BLaER1 treated with 17β-estradiol and CSF1 and Interleukin-3, amounts not matched to agents 10 nM and 100 nM (cell line): ENCODE results near the gene NT5DC2.
A peak's percentile ranks its signal among the peaks of the same experiment; 100 is the strongest.

Experiments used
- H3K27ac ChIP-seq, 11 experiments: shearing (Covaris generic); formaldehyde crosslinking; 2 replicates each; pipeline ENCODE4 v1.8.1; 2022
- H3K27me3 ChIP-seq, 11 experiments: shearing (Covaris generic); formaldehyde crosslinking; 2 replicates each; pipeline ENCODE4 v1.8.1; 2022
- H3K36me3 ChIP-seq, 11 experiments: shearing (Covaris generic); formaldehyde crosslinking; 2 replicates each; pipeline ENCODE4 v1.8.1; 2022
- H3K4me1 ChIP-seq, 10 experiments: shearing (Covaris generic); formaldehyde crosslinking; 2 replicates each; pipeline ENCODE4 v1.8.1; 2022
- H3K4me2 ChIP-seq, 11 experiments: shearing (Covaris generic); formaldehyde crosslinking; 2 replicates each; pipeline ENCODE4 v1.8.1; 2022
- H3K4me3 ChIP-seq, 10 experiments: shearing (Covaris generic); formaldehyde crosslinking; 2 replicates each; pipeline ENCODE4 v1.8.1; 2022
- H3K9ac ChIP-seq, 11 experiments: shearing (Covaris generic); formaldehyde crosslinking; 2 replicates each; pipeline ENCODE4 v1.8.1; 2022
- H3K9me3 ChIP-seq, 11 experiments: shearing (Covaris generic); formaldehyde crosslinking; replicated peaks in 1 of 11; 2 replicates each; pipeline ENCODE4 v1.8.1; 2022
- H4K20me1 ChIP-seq, 11 experiments: shearing (Covaris generic); formaldehyde crosslinking; 2 replicates each; pipeline ENCODE4 v1.8.1; 2022
- Cebpa-rat ChIP-seq, 11 experiments: shearing (Covaris generic); IDR thresholded peaks; 2 replicates each; pipeline ENCODE4 v1.8.1; 2022

NT5DC2 gene

DNA sequence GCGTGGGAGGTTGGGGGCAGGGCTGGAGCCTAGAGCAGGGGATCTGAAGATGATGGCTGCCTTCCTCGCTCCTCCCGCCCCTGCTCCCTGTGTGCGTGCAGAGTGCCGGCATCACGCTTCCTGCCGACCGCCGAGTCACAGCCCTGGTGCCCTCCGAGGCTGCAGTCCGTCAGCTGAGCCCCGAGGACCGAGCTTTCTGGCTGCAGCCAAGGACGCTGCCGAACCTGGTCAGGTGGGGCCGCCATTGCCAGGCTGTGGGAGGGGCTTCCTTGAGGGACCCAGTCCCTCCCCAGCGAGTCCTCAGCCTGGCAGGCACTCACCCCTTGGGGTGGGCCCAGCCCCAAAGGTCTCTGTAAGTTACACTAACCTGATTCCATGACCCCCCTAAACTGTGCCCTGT lies 20.9 kb downstream of the NT5DC2 start:
- H3K4me3 ChIP-seq = no peak overlapping the region
- peaks cover 0 to 69% (median 0%) of the 10 kb centered on the region in 10 experiments; a peak in 5 of 20 replicates for H3K4me1 ChIP-seq
- peak overlapping the region in 2 of 11 experiments; percentile 28 to 48; a peak in 2 of 22 replicates for H3K9ac ChIP-seq
- H3K4me2 ChIP-seq = no peak overlapping the region; a peak in 1 of 22 replicates
- TF ChIP-seq Cebpa-rat (IDR thresholded peaks at IDR 0.05) = no peak
- H3K27me3 ChIP-seq = no peaks in the 10 kb centered on the region
- peaks cover 0 to 100% (median 87%) of the 10 kb centered on the region in 11 experiments; a peak in 13 of 22 replicates for H3K36me3 ChIP-seq
- no peaks in the 10 kb centered on the region for H3K9me3 ChIP-seq
- no peak overlapping the region for H3K27ac ChIP-seq
- peaks cover 0 to 100% (median 73%) of the 10 kb centered on the region in 11 experiments; a peak in 11 of 22 replicates for H4K20me1 ChIP-seq

DNA sequence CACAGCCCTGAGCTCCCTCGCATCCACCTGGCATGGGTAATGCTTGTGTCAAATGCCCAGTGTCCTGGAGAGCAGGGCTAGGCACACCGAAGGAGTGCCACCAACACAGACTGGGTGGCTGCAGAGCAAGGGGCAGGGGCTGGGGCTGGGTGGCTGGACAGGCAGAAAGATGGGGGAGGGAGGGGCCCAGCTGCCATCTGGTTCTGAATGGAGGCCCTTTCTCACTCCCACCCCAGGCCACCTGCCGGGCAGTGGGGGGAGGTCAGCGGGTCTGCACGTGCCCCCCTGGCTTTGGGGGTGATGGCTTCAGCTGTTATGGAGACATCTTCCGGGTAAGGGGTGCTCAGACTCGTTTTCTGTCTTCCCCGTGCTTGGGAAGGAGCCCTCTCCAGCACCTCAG lies 21.6 kb downstream of the NT5DC2 start:
- Histone ChIP-seq H3K27me3 (no peaks in the 10 kb centered on the region), H4K20me1 (peaks cover 0 to 100% (median 67%) of the 10 kb centered on the region in 11 experiments; a peak in 11 of 22 replicates), H3K9ac (peak overlapping the region in 2 of 11 experiments; percentile 28 to 36; a peak in 2 of 22 replicates), H3K36me3 (peaks cover 0 to 100% (median 87%) of the 10 kb centered on the region in 11 experiments; a peak in 13 of 22 replicates), H3K4me3 (no peak overlapping the region), H3K4me1 (peaks cover 0 to 75% (median 0%) of the 10 kb centered on the region in 10 experiments; a peak in 5 of 20 replicates), H3K27ac (no peak overlapping the region), H3K4me2 (0 out of 22 replicates have a peak overlapping the region, but pooled peaks of 1 of the 11 experiments have one; percentile 4), H3K9me3 (no peaks in the 10 kb centered on the region)
- no peak for TF ChIP-seq Cebpa-rat (IDR thresholded peaks at IDR 0.05)

DNA sequence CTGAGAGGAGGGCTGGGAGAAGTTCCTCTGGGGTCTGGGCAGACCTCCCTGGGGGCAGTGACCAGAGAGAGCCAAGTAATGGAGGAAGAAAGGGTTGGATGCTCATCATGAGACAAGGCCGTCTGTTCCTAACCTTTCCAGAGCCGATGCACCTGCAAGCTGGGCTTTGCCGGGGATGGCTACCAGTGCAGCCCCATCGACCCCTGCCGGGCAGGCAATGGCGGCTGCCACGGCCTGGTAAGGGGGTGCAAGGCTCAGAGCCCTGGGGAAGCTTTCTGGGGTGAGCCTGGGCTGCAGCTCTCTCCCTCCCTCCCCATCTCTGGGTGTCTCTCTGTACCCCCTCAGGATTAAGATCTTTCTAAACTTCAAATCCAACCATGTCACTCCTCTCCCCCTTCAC lies 22.1 kb downstream of the NT5DC2 start:
- Histone ChIP-seq H3K9ac (peak overlapping the region in 2 of 11 experiments; percentile 28 to 61; a peak in 2 of 22 replicates), H3K27ac (peak overlapping the region in 1 of 11 experiments; percentile 15; a peak in 1 of 22 replicates), H3K4me2 (0 out of 22 replicates have a peak overlapping the region, but pooled peaks of 1 of the 11 experiments have one; percentile 4), H3K9me3 (no peaks in the 10 kb centered on the region), H3K36me3 (peaks cover 0 to 100% (median 93%) of the 10 kb centered on the region in 11 experiments; a peak in 14 of 22 replicates), H4K20me1 (peaks cover 0 to 100% (median 65%) of the 10 kb centered on the region in 11 experiments; a peak in 11 of 22 replicates), H3K27me3 (no peaks in the 10 kb centered on the region), H3K4me1 (peaks cover 0 to 81% (median 0%) of the 10 kb centered on the region in 10 experiments; a peak in 5 of 20 replicates), H3K4me3 (no peak overlapping the region)
- TF ChIP-seq Cebpa-rat (IDR thresholded peaks at IDR 0.05) = no peak

DNA sequence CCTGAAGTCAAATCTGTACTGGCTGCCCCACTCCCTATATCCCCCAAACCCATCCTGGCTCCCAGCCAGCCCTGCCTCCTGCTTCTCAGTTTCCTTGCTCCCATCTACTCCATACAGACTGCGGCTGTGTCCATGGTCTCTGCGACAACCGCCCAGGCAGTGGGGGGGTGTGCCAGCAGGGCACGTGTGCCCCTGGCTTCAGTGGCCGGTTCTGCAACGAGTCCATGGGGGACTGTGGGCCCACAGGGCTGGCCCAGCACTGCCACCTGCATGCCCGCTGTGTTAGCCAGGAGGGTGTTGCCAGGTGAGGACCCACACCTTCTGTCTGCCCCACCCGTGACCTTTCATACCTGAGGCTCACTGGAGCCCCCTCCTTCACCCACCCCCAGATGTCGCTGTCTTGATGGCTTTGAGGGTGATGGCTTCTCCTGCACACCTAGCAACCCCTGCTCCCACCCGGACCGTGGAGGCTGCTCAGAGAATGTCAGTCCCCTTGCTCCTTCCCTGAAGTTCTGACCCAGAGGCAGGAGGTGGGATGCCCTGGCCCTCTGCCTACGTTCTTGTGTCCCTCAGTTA lies 23.8 kb downstream of the NT5DC2 start:
- Histone ChIP-seq H3K4me1 (peaks cover 0 to 95% (median 3%) of the 10 kb centered on the region in 10 experiments; a peak in 6 of 20 replicates), H3K9me3 (no peaks in the 10 kb centered on the region), H4K20me1 (peaks cover 0 to 100% (median 54%) of the 10 kb centered on the region in 11 experiments; a peak in 11 of 22 replicates), H3K27ac (peak overlapping the region in 1 of 11 experiments; percentile 10; a peak in 2 of 22 replicates), H3K36me3 (peaks cover 0 to 100% (median 96%) of the 10 kb centered on the region in 11 experiments; a peak in 14 of 22 replicates), H3K9ac (peak overlapping the region in 3 of 11 experiments; percentile 5 to 61 (median 28); a peak in 3 of 22 replicates), H3K4me3 (no peak overlapping the region), H3K27me3 (no peaks in the 10 kb centered on the region), H3K4me2 (peak overlapping the region in 1 of 11 experiments; percentile 48; a peak in 2 of 22 replicates)
- TF ChIP-seq Cebpa-rat (IDR thresholded peaks at IDR 0.05) = no peak

DNA sequence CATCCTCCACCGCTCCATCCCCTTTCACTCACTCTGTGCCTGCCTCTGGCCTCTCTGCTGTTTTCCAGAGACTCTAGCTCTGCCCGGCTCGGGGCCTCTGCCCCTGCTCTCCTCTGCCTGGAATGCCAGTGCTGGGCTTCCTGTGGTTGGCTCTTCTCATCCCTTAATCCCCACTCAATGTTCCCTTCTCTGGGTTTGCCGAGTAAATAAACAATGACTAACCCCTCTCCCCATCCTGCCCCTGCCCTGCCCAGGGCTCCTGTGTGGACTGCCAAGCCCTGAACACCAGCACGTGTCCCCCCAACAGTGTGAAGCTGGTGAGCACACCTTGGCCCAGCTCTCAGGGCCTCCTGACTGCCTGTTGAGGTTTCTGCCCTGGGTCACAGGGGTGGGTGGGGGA lies 26.3 kb downstream of the NT5DC2 start:
- peaks cover 10 to 97% (median 22%) of the 10 kb centered on the region in 10 experiments for H3K4me1 ChIP-seq
- no peak overlapping the region for H3K4me3 ChIP-seq
- H4K20me1 ChIP-seq = peaks cover 0 to 100% (median 31%) of the 10 kb centered on the region in 11 experiments; a peak in 11 of 22 replicates
- peak overlapping the region in 1 of 11 experiments; percentile 1; a peak in 1 of 22 replicates for H3K27ac ChIP-seq
- H3K9ac ChIP-seq = peak overlapping the region in 2 of 11 experiments; percentile 21 to 53; a peak in 1 of 22 replicates
- H3K27me3 ChIP-seq = no peaks in the 10 kb centered on the region
- TF ChIP-seq Cebpa-rat (IDR thresholded peaks at IDR 0.05) = no peak
- no peak overlapping the region for H3K4me2 ChIP-seq
- H3K9me3 ChIP-seq = no peaks in the 10 kb centered on the region
- peaks cover 0 to 100% (median 96%) of the 10 kb centered on the region in 11 experiments; a peak in 14 of 22 replicates for H3K36me3 ChIP-seq

DNA sequence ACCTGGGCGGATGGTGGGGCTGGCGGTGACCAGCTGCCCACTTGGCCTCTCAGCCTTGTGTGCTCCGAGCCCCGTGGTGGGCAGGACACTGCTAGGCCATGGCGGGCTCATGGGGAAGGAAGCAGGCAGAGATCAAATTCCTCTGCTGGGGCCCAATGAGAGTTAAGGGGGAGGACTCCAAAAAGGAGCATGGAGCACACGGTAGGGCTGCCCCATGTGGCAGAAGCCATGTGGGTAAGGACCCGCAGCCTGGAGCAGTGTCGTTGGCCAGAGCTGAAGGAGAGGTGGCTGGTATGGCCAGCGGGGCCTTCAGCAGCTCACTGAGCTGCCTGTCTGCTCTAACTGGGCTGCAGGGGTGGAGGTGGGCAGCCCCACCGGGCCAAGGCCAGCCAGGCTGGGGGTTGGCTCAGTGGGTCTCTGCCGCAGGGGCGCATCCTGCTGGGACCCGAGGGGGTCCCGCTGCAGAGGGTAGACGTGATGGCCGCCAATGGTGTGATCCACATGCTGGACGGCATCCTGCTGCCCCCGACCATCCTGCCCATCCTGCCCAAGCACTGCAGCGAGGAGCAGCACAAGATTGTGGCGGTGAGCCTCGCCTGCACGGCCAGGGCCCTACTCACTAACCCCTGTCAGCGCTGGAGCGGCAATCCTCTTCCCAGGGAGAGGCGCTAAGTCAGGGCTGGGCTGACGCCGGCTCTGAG lies 27.2 kb downstream of the NT5DC2 start:
- Histone ChIP-seq H3K9me3 (no peaks in the 10 kb centered on the region), H3K27ac (peak overlapping the region in 1 of 11 experiments; percentile 98; a peak in 1 of 22 replicates), H3K4me3 (no peak overlapping the region)

DNA sequence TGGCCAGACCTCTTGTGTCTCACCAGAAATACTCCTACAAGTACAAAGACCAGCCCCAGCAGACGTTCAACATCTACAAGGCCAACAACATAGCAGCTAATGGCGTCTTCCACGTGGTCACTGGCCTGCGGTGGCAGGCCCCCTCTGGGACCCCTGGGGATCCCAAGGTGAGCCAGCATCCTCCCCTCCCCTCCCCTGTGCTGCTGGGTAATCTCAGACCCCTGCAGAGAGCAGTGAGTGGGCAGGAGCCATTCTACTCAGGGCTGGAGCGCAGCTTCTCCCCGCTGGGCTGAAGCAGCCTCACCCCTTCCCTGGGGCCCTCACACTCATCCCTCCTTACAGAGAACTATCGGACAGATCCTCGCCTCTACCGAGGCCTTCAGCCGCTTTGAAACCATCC lies 28.7 kb downstream of the NT5DC2 start:
- no peak for TF ChIP-seq Cebpa-rat (IDR thresholded peaks at IDR 0.05)
- Histone ChIP-seq H3K36me3 (peaks cover 0 to 100% (median 84%) of the 10 kb centered on the region in 11 experiments; a peak in 14 of 22 replicates), H3K27me3 (no peaks in the 10 kb centered on the region), H3K4me2 (peak overlapping the region in 2 of 11 experiments; percentile 2 to 29; a peak in 1 of 22 replicates), H3K9ac (peak overlapping the region in 2 of 11 experiments; percentile 8 to 28; a peak in 1 of 22 replicates), H4K20me1 (peaks cover 0 to 84% (median 12%) of the 10 kb centered on the region in 11 experiments; a peak in 10 of 22 replicates), H3K4me1 (peaks cover 33 to 98% (median 46%) of the 10 kb centered on the region in 10 experiments), H3K27ac (peak overlapping the region in 6 of 11 experiments; percentile 3 to 98 (median 18); a peak in 6 of 22 replicates), H3K9me3 (no peaks in the 10 kb centered on the region), H3K4me3 (no peak overlapping the region)

More for the DNA sequence above, 27.2 kb downstream of the NT5DC2 start:
- TF ChIP-seq Cebpa-rat (IDR thresholded peaks at IDR 0.05) = no peak
- peaks cover 20 to 98% (median 32%) of the 10 kb centered on the region in 10 experiments for H3K4me1 ChIP-seq
- peaks cover 0 to 98% (median 21%) of the 10 kb centered on the region in 11 experiments; a peak in 11 of 22 replicates for H4K20me1 ChIP-seq
- peaks cover 0 to 100% (median 97%) of the 10 kb centered on the region in 11 experiments; a peak in 14 of 22 replicates for H3K36me3 ChIP-seq
- no peaks in the 10 kb centered on the region for H3K27me3 ChIP-seq
- peak overlapping the region in 2 of 11 experiments; percentile 6; a peak in 2 of 22 replicates for H3K4me2 ChIP-seq
- peak overlapping the region in 3 of 11 experiments; percentile 18 to 53 (median 31); a peak in 3 of 22 replicates for H3K9ac ChIP-seq

DNA sequence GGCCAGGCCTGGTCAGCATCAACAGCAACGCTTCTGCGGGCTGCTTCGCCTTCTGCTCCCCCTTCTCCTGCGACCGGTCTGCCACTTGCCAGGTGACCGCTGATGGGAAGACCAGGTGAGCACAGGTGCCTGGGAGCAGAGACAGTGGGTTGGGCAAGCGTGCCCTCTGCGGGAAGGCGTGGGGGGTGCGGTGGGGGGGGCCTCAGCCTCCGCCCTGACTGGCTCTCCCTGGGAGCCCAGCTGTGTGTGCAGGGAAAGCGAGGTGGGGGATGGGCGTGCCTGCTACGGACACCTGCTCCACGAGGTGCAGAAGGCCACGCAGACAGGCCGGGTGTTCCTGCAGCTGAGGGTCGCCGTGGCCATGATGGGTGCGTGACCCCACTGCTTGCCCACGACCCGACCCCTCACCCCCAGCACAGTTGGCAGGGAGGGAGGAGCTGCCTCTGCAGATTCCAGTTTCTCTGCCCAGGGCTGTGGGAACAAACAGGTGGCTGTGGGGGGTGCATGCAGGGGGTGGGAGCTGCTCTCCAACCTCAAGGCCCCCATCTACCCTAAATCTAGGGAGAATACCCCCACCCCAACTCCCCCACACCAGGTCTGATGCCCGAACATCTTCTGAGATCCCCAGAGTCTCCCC lies 29.8 kb downstream of the NT5DC2 start:
- peaks cover 0 to 73% (median under 1%) of the 10 kb centered on the region in 11 experiments; a peak in 9 of 22 replicates for H4K20me1 ChIP-seq
- peak overlapping the region in 5 of 11 experiments; percentile 95 to 99 (median 98); a peak in 7 of 22 replicates for H3K27ac ChIP-seq
- H3K4me3 ChIP-seq = no peak overlapping the region
- peaks cover 43 to 98% (median 56%) of the 10 kb centered on the region in 10 experiments for H3K4me1 ChIP-seq
- no peak for TF ChIP-seq Cebpa-rat (IDR thresholded peaks at IDR 0.05)
- H3K27me3 ChIP-seq = no peaks in the 10 kb centered on the region
- H3K9me3 ChIP-seq = no peaks in the 10 kb centered on the region
- H3K4me2 ChIP-seq = peak overlapping the region in 7 of 11 experiments; percentile 81 to 100 (median 96); a peak in 8 of 22 replicates
- peaks cover 0 to 92% (median 74%) of the 10 kb centered on the region in 11 experiments; a peak in 14 of 22 replicates for H3K36me3 ChIP-seq
- peak overlapping the region in 4 of 11 experiments; percentile 1 to 73 (median 12); a peak in 4 of 22 replicates for H3K9ac ChIP-seq
